Measurements from ENCODE around the gene ARID4B. TPM values are rescaled to one million over a fixed set of nuclear protein-coding genes. Genes with fewer than 3 reads are reported as not detected.
"Not testable (repeated sequence)": the region's sequence is repeated elsewhere in the genome, so short reads cannot be mapped to it uniquely, and the experiment has no call there.

The ARID4B gene
- total and polyA plus RNA-seq, 7 donors: 8.1 to 41.7 (median 30.1) TPM

DNA sequence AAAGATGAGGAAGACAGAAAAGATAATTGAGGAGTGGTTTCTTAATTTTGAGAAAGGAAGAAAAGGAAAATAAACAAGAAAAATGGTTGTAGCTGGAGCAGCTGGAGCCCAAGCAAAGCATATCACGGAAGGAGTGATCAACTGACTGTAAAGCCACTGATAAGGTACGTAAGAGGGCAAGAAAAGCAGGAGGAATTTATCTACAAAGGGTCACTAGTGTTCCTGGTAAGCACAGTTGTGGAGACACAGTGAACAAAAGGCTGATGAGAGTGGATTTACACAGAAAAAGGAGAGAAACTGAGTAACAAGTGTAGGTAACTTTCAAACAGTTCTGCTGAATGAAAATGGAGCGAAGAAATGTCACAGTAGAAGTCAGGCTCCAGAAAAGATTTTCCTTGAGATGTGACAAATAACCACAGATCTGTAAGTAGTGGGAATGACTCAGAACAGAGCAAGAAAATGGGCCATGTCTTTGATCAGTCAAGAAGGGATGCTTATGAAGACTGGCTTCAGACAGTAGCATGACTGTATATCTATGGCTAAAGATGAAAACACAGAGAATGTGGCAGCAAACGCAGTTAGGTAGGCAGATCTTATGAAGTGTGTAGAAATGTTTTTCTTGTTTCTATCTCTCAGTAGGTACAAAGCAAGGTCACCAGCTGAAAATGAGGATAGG is 121.3 kb downstream of the ARID4B start:
- no peaks in the 10 kb centered on the region for H3K4me1 ChIP-seq
- intact Hi-C loops (cut with DNase I): no loop called here
- WGBS, 2 donors: 86 to 90% methylated on average over 4 of the region's 4 CpGs
- TF ChIP-seq EP300 (IDR thresholded peaks at IDR 0.05): no peak
- TF ChIP-seq POLR2AphosphoS5 (IDR thresholded peaks at IDR 0.05): no peak
- TF ChIP-seq, protein P1, sequence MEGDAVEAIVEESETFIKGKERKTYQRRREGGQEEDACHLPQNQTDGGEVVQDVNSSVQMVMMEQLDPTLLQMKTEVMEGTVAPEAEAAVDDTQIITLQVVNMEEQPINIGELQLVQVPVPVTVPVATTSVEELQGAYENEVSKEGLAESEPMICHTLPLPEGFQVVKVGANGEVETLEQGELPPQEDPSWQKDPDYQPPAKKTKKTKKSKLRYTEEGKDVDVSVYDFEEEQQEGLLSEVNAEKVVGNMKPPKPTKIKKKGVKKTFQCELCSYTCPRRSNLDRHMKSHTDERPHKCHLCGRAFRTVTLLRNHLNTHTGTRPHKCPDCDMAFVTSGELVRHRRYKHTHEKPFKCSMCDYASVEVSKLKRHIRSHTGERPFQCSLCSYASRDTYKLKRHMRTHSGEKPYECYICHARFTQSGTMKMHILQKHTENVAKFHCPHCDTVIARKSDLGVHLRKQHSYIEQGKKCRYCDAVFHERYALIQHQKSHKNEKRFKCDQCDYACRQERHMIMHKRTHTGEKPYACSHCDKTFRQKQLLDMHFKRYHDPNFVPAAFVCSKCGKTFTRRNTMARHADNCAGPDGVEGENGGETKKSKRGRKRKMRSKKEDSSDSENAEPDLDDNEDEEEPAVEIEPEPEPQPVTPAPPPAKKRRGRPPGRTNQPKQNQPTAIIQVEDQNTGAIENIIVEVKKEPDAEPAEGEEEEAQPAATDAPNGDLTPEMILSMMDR (IDR thresholded peaks at IDR 0.05): no peak
- no peak for TF ChIP-seq POLR2A (IDR thresholded peaks at IDR 0.05)
- H3K27me3 ChIP-seq: no peaks in the 10 kb centered on the region
- no peak for DNase-seq
- no peaks in the 10 kb centered on the region for H3K9me3 ChIP-seq
- no peak overlapping the region for H3K4me3 ChIP-seq
- peaks cover 0 to 40% (median 4%) of the 10 kb centered on the region in 4 donors for H3K36me3 ChIP-seq
- H3K27ac ChIP-seq: no peak overlapping the region

DNA sequence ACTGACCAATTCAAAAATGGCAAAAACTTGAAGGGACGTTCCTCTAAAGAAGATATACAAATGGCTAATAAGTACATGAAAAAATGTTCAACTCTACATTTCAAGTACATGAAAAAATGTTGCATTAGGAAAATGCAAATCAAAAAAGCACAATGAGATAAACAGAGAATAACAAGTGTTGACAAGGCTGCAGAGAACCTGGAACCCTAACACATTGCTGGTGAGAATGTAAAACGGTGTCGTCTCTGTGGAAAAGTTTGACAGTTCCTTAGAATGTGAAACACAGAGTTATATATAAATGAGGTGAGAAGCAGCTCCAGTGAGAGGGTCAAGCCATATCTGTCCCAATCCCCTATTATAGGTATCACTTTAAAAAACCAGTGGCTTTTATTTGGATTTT is 122.3 kb downstream of the ARID4B start:
- intact Hi-C loops (cut with DNase I): no loop called here
- no peaks in the 10 kb centered on the region for H3K4me1 ChIP-seq
- peaks cover 0 to 32% (median 2%) of the 10 kb centered on the region in 4 donors for H3K36me3 ChIP-seq
- no peak overlapping the region for H3K27ac ChIP-seq
- 95 to 97% methylated on average over 3 of the region's 3 CpGs for WGBS, 2 donors
- H3K4me3 ChIP-seq: no peak overlapping the region
- TF ChIP-seq EP300 (IDR thresholded peaks at IDR 0.05) (no peak), POLR2AphosphoS5 (IDR thresholded peaks at IDR 0.05) (no peak), POLR2A (IDR thresholded peaks at IDR 0.05) (no peak)
- TF ChIP-seq, protein P1 (IDR thresholded peaks at IDR 0.05): no peak
- no peaks in the 10 kb centered on the region for H3K9me3 ChIP-seq
- no peaks in the 10 kb centered on the region for H3K27me3 ChIP-seq
- DNase-seq: no peak

DNA sequence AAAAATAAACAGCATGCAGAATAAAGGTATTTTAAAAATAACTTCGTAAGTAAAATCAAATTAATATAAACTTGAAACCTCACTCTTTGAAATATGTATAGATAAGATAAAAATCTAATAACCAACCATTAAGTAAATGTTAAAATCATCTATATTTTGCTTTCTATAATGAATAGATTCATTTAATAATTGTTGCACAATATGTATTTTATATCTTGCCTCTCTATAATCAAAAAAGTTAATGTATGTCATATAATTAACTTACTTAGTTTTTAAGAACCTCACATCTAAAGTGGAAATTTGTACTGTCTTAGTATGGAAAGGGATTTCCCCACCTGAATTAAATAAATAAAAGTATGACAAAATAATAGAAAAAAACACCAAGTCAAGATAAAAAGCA is 124.6 kb downstream of the ARID4B start:
- WGBS, 2 donors: 91 to 96% methylated on average over 1 of the region's 1 CpG
- Histone ChIP-seq H3K4me1 (peaks cover 0 to 5% (median 0%) of the 10 kb centered on the region in 4 donors), H3K4me3 (no peak overlapping the region), H3K36me3 (peaks cover 0 to 16% (median 0%) of the 10 kb centered on the region in 4 donors), H3K9me3 (no peaks in the 10 kb centered on the region), H3K27me3 (no peaks in the 10 kb centered on the region), H3K27ac (no peak overlapping the region)
- TF ChIP-seq POLR2A (IDR thresholded peaks at IDR 0.05): no peak
- DNase-seq: no peak
- intact Hi-C loops (cut with DNase I): no loop called here

DNA sequence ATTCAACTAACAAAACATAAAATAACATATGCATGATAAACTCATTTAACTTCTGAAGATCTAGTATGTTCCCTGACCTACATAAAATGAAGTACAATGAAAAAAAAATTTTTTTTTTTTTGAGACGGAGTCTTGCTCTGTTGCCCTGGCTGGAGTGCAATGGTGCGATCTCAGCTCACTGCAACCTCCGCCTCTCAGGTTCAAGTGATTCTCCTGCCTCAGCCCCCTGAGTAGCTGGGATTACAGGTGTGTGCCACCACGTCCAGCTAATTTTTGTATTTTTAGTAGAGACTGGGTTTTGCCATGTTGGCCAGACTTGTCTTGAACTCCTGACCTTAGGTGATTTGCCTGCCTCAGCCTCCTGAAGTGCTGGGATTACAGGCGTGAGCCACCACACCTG is 125.5 kb downstream of the ARID4B start:
- 98% methylated on average over 5 of the region's 5 CpGs for WGBS, 2 donors
- DNase-seq; H3K4me3 ChIP-seq; H3K27me3 ChIP-seq; intact Hi-C loops (cut with DNase I); H3K27ac ChIP-seq; H3K4me1 ChIP-seq; H3K9me3 ChIP-seq: not testable (repeated sequence)
- peaks cover 0 to 11% (median 0%) of the 10 kb centered on the region in 4 donors for H3K36me3 ChIP-seq

DNA sequence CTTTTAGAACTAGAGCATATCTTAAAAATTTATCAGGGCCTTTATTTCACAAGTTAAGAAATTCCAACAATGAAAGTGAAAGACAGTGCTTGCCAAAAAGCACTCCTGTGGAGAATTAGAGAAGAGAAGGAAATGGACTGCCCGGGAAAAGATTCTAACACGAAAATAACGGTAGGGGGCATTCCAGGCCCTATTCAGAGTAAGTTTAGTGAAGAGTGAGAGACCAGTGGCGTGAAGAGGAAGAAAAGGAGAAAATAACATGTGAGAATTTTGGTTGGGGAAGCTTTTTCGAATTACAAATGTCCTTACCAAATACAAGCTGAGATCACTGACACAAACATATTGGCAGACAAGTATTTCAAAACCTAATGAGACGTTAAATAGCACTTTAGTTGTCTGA is 128.5 kb downstream of the ARID4B start:
- WGBS, 2 donors: 63 to 80% methylated on average over 6 of the region's 6 CpGs
- H3K27ac ChIP-seq: no peak overlapping the region

DNA sequence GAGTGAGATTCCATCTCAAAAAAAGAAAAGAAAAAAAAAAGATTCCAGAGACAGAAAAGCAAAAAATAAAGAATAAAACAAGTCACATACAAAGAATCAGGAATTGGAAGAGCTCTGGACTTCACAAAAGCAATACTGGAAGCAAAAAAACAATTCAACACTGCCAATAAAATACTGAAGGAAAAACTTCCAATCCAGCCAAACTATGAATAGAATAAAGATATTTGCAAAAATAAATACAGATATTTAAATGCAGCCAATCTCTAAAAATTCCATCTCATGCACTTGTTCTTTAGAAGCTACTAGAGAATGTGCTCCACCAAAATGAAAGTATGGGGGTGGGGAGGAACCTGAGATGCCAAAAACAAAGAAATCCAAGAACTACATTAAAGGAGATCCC is 137.5 kb downstream of the ARID4B start:
- Histone ChIP-seq H3K4me1 (no peaks in the 10 kb centered on the region), H3K36me3 (peaks cover 0 to 40% (median 6%) of the 10 kb centered on the region in 4 donors), H3K9me3 (no peaks in the 10 kb centered on the region), H3K27ac (no peak overlapping the region), H3K27me3 (no peaks in the 10 kb centered on the region), H3K4me3 (no peak overlapping the region)
- intact Hi-C loops (cut with DNase I): loop anchor here (10.0 kb wide), 1 partner anchor 224 kb away; no protein-coding TSS in a partner anchor
- DNase-seq: no peak
- TF ChIP-seq POLR2A (IDR thresholded peaks at IDR 0.05) (no peak), POLR2AphosphoS5 (IDR thresholded peaks at IDR 0.05) (no peak), EP300 (IDR thresholded peaks at IDR 0.05) (no peak)
- TF ChIP-seq, protein P1 (IDR thresholded peaks at IDR 0.05): no peak

More for the DNA sequence above, 128.5 kb downstream of the ARID4B start:
- no peak overlapping the region for H3K4me3 ChIP-seq
- peaks cover 0 to 14% (median 6%) of the 10 kb centered on the region in 4 donors for H3K4me1 ChIP-seq
- no peaks in the 10 kb centered on the region for H3K27me3 ChIP-seq
- peaks cover 0 to 16% (median 6%) of the 10 kb centered on the region in 4 donors for H3K36me3 ChIP-seq
- no peak for TF ChIP-seq POLR2AphosphoS5 (IDR thresholded peaks at IDR 0.05)
- no peaks in the 10 kb centered on the region for H3K9me3 ChIP-seq
- DNase-seq: no peak
- intact Hi-C loops (cut with DNase I): loop anchor here (10.0 kb wide), 1 partner anchor 215 kb away; no protein-coding TSS in a partner anchor

Measured in sigmoid colon (tissue), 7 donors.